HG03159 (cell line): Measurements from ENCODE around the gene ZMIZ1.

ENCODE experiments used
- ATAC-seq: cut with Tn5 transposase; IDR thresholded peaks from one replicate; pipeline ENCODE4 v1.9.1; 2021; ENCODE audit warnings: mild to moderate bottlenecking, moderate library complexity; ENCODE audit not compliant: unreplicated experiment

Gene ZMIZ1

DNA sequence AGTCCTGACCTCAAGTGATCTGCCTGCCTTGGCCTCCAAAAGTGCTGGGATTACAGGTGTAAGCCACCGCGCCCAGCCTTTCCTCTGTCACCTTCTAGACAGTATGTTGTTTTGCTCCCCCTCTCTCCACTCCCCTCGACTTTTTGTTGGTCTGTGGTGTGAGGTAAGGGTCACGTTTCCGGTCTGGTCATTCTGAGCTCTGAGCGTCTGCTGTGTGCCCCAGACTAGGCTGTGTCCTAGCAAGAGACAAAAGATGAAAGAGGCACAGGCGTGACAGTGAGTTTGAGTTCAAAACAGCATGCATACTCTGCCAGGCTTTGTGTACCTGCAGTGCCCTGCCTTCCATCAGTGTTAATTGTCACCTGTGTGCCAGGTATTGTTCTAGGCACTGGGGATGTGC is 191.1 kb downstream of the ZMIZ1 start:
- no peak for ATAC-seq

DNA sequence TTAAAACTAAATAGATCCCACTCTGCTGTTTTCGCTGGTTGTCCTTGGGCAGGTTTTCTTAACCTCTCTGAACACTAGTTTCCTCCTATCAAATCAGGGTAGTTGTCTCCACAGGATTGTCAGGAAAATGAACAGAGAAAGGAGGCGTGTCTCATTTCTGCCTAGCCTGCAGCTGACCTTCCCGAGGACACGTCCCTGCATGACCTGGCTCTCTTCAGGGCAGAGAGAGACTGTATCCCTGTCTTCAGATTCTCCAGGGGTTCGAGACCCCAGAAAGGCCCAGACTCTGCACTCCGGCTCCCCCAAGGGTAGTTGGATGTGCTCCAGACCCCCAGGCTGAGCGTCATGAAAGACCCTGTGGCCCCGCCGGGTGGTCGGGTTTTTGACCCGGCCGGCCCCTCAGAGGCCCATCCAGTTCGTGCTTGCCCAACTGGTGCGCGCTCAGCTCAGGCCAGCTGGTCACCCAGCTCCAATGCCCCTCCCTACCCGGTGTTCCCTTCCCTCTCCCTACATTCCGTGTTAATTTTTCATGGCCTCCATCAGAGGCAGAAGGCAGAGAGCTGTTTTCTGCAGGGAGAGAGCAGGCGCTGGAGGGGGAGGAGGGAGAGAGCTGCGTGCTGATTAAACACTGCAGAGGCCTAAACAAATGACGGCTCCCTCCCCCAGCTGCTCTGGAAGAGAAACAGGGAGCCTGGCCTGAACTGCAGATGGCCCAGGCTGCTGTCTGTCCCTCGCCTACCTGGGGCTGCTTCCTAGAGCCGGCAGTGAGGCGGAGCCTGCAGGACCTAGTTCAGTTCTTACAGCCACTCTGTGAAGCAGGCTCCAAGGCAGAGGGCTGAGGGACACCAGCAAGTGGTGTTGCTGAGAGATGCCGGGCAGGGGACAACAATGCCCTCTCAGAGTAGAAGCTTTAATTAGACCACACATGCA is 192.3 kb downstream of the ZMIZ1 start:
- no peak for ATAC-seq

DNA sequence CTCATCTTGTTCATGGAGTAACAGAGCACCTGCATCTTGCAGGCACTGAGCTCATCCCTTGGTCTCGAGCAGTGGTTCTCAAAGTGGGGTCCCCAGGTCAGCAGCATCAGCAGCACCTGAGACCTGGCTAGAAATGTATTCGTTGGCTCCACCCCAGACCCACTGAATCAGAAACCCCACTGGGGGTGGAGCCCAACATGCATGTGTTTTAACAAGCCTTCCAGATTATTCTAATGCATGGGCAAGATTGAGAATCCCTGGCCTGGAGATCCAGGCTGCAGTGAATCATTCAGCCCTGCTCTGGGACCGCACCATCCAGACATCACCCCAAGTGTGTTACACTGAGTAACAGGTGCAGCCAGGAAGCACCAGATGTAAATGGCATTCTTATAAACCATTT is 193.4 kb downstream of the ZMIZ1 start:
- ATAC-seq = no peak

DNA sequence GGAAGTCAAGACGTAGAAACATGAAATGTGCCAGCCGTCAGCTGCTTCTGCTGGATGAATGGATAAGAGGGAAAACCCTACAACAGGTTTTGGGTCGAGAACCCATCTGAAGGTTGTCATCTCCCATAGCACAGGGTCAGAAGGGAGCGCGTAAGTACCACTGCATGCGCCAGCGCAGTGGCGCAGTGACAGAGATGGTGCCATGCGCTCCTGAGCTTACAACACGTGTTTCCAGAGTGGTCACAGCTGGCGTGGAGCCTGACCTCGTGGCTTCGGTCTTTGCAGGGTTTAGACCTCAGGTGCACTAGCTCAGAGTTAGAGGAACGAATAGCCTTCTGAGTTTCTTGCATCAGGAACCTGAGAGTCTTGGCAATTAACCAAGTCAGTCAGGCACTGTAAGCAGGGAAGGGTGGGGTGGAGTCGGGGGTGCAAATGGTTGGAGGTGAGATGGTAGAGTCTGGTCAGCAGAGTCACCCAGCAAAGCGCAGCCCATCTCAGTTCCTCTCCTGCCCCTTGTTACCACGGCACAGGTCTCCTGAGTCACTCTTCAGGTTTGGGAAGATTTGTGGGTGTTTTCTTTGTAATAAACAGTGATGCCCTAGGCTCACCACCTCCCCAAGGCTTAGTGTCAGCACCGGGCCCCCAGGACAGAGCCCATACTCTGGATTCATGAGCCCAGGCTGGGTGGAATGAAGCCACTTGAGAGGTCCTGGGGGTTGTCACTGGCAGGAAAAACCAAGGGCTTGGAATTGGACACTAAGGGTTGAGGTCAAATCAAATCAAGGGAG is 194.4 kb downstream of the ZMIZ1 start:
- ATAC-seq = no peak

GRCh38 chr10:79263939-79264338 is 195.2 kb downstream of the ZMIZ1 start:
- ATAC-seq = no peak

GRCh38 chr10:79264942-79265341 is 196.2 kb downstream of the ZMIZ1 start:
- ATAC-seq = no peak

GRCh38 chr10:79266084-79266483 is 197.3 kb downstream of the ZMIZ1 start:
- peak; percentile 28 for ATAC-seq

GRCh38 chr10:79266543-79267312 is 198.0 kb downstream of the ZMIZ1 start:
- ATAC-seq = peak; percentile 80

DNA sequence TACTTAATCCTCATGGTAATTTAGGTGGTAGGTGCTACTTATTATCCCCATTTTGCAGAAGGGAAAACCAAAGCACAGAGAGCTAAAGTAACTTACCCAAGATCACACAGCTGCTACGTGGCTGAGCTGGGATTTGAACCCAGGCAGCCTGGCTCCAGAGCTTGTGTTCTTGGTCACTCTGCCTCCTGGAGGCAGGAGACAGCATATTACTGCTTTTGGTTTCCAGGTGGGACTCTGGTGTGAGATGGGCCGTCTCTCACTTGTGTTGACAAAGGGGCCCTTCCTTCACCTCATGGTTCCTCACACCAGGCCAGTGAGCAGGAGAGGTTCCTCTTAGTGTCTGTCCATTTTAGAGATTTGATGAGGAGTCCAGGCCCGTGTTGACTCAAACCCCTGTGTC is 198.7 kb downstream of the ZMIZ1 start:
- ATAC-seq = no peak

GRCh38 chr10:79268161-79268601 is 199.4 kb downstream of the ZMIZ1 start:
- ATAC-seq = no peak

- ATAC-seq = no peak
These were observed 200.0 kb downstream of the ZMIZ1 start for GRCh38 chr10:79268742-79269141.

GRCh38 chr10:79269443-79269842 is 200.7 kb downstream of the ZMIZ1 start:
- ATAC-seq = no peak

DNA sequence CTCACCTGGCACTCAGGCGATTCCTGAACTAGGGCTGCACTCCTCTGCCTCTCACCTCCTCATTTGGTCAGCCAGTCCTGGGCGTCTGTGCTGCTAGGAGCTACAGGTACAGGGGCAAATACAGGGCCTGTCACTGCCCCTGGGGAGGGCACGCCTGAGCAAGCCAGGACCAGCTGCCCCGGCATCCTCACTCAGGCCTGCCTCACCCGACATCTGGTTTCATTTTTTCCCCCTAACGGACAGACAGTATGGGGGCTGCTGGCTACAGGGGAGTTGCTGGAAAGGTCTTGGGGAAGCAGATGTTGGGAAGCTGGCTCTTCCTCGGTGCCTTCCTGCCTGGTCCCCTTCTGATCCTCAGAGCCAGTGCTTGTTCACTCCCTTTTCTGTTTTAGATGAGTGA is 201.2 kb downstream of the ZMIZ1 start:
- no peak for ATAC-seq

DNA sequence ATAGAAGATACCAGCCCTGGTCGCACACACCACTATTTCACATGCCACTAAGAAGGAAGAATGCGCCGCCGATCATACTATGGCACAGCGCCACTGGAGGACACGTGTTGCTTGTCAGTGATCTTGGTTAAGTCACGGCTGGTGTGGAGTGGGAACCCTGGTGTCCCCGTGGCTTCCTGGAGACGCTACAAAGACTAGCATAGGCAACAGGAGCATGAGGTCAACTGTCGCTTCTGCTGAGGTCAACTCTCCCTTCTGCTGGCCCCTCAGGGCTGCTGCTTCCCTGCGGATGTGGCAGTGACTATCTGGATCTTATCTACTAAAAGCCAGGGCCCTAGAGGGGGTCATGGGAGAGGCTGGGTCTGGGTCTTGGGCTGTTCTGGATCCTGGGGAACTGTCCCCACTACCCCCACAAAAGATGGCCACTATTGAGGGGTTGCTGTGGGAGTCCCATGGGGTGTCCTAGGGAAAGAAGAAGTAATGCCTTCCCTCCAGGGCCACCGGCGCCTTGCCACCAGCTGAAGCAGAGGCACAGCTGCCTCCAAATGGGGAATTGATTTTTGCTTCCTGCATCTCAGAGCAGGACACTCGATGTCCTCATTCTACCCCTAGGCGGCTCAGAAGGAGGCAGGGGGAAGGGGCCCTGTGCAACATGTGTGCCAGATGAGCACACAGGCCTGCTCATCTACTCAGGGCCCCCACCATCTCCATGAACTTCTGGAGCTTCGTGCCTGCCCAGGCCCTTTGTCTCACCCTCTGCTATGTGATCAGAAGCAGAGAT is 201.9 kb downstream of the ZMIZ1 start:
- ATAC-seq = no peak

GRCh38 chr10:79272353-79272752 is 203.6 kb downstream of the ZMIZ1 start:
- ATAC-seq = no peak

- ATAC-seq = no peak
These were observed 204.8 kb downstream of the ZMIZ1 start for GRCh38 chr10:79273604-79274003.

- ATAC-seq = no peak
These were observed 205.7 kb downstream of the ZMIZ1 start for GRCh38 chr10:79274279-79275104.

DNA sequence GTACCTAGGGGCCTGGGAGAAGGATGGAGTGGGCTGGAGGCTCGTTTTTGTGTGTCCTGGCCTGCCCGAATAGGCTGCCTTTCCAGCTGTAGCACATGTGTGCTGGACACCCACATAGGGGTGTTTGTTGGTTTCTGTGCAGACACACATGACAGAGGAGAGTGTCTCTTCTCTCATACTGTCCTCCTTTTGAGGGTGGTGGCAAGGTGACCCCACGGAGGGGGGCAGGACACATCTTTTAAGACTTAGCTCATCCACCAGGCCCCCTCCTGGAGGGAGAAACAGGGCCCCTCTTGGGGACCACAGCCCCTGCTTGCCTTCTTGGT is 206.3 kb downstream of the ZMIZ1 start:
- no peak for ATAC-seq

DNA sequence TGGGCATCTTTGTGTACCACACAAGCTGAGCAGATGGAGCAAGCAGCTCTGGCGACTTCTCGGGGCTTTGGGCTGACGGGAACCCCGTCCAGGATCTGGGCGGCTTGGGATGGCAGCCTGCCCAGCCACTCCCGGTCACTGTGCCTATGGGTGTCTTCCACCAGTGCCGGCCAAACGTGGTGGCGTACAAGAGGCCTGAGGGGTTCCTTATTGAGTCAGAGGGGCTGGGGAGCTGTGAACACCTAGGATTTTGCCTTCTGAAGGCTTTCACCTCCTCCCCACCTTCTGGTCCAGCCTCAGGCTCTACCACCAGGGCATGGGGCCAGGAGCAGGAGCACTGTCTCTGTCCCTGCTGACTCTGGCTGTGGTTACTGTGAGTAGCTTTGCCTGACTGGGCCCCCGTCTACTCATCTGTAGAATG is 206.7 kb downstream of the ZMIZ1 start:
- no peak for ATAC-seq
